GM18858 (cell line): Measurements from ENCODE around the gene MAP4.
"Not testable (repeated sequence)": the region's sequence is repeated elsewhere in the genome, so short reads cannot be mapped to it uniquely, and the experiment has no call there.

Source experiments
- ATAC-seq: cut with Tn5 transposase; IDR thresholded peaks from one replicate; pipeline ENCODE4 v1.9.1; 2021; ENCODE audit not compliant: unreplicated experiment

Gene MAP4

GRCh38 chr3:48016301-48016973, at the start of gene MAP4:
MAP4 (minus strand) TSS chr3:48016416; CDS start chr3:47998860, 17,556 bp downstream.
- ATAC-seq = no peak

DNA sequence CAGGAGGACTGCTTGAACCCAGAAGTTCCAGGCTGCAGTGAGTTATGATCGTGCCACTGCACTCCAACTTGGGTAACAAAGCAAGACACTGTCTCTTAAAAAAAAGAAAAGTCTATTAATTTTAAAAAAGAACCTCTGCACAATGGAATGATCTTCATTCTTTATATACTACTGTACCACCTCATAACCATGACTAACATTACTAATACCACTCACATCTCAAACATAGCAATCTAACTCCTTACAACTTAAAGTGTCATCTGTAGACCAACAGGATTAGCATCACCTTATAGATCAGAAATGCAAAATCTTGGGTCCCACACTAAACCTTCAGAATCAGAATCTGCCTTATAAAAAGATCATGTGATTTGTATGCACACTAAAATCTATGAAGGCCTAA, 48.8 kb upstream of the MAP4 start:
- no peak for ATAC-seq

DNA sequence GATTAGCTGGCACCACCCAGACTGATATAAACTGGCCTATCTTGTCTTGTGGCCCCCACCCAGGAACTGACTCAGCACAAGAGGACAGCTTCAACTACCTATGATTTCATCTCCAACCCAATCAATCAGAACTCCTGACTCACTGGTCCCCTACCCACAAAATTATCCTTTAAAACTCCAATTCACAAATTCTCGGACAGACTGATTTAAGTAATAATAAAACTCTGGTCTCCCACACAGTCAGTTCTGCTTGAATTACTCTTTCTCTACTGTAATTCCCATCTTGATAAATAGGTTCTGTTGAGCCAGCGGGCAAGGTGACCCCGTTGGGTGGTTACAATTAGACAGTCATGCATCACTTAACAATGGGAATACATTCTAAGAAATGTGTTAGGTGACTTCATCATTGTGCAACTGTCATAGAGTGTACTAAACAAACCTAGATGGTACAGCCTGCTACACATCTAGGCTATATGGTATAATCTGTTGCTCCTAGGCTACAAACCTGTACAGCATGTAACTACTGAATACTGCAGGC, 48.1 kb upstream of the MAP4 start:
- ATAC-seq = no peak

GRCh38 chr3:48061586-48061985, 45.4 kb upstream of the MAP4 start:
- not testable (repeated sequence) for ATAC-seq

DNA sequence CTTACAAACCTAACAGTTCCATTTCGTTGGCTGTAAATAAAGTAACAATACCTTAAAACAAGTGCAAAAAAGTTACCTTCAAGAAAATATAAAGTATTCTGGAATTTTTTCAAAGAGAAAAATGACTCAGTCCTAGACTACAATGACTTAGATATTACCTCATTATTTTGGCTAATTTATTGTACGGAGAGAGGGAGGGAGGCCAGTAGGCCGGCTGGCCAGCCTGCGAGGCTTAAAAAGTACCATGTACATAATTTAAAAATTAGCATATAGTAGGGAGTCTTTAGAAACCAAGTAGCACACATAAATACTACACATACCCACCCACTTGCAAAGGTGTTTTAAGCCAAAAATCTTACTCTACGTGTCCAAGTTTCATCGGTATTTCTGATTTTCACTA, 41.9 kb upstream of the MAP4 start:
- no peak for ATAC-seq

DNA sequence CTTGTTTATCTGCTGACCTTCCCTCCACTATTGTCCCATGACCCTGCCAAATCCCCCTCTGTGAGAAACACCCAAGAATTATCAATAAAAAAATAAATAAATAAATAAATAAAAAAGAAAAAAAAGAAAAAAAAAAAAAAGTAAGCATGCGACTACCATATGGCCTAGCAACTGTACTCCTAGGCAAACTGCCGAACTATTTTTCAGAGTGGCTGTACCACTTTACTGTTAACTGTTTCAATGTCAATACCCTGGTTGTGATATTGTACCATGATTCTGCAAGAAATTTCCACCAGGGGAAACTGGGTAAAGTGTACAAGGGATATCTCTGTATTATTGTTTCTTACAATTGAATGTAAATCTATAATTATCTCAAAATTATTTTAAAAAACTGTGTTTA, 41.3 kb upstream of the MAP4 start:
- no peak for ATAC-seq

- no peak for ATAC-seq
These were observed 31.7 kb upstream of the MAP4 start for GRCh38 chr3:48047841-48048464.

GRCh38 chr3:48042071-48042760, 26.0 kb upstream of the MAP4 start:
- ATAC-seq = no peak

- ATAC-seq = no peak
These were observed 23.4 kb upstream of the MAP4 start for GRCh38 chr3:48039487-48040190.

- no peak for ATAC-seq
These were observed 22.8 kb upstream of the MAP4 start for GRCh38 chr3:48038971-48039481.

DNA sequence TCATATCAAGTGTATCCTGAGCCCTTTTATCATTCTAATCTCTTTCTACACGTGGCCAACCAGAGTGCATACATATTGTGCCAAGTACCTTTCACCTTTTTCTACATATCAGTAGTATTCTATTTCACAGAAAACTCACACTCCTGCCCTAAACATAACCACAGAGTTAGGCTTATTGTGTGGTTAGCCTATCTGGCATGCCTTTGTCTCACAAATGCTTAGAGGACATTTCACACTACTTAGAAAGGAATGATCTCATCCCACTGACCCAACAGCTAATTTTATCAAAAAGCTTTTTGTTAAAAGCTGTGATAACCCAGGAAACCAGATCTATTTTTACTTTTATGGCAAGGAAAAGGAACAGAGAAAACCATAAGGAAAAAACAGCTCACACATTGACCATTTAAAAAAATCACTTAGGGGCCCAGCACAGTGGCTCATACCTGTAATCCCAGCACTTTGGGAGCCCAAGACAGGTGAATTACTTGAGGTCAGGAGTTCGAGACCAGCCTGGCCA, 17.8 kb upstream of the MAP4 start:
- ATAC-seq = no peak

GRCh38 chr3:48030188-48030587, 14.0 kb upstream of the MAP4 start:
- ATAC-seq = no peak

DNA sequence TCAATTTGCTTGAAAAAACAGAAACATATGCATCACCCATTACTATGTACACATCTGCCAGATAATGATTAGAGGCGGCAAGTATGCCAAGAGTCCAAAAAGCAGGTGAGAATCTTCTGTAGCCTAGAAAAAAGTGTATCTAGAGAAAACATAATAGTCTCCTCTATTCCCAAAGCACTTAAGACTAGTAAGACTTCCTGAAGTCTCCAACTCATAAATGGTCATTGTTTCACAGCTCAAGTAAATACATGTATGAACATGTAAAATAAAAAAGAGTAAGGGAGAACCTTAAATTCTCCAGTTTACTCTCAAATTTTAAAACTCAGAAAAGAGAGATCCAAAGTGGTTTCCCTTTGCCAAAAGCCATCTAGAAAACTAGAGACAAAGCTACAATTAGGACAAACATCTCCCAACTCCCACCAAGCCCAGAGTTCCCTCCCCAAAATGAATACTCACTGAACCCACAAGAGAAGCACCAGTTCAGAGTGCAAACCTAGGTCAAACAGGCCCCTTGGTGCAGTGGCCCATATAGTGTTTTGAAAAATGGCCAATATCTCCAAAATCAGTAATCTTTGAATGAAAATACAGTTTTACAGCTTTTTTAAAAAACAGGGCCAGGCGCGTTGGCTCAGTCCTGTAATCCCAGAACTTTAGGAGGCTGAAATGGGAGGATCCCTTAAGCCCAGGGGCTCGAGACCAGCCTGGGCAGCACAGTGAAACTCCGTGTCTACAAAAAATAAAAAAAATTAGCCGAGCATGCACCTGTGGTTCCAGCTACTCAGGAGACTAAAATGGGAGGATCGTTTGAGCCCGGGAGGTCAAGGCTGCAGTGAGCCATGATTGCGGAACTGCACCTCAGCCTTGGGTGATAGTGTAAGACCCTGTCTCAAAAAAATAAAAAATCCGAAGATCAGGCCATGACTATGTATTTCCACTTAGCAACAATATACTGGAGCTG, 11.0 kb upstream of the MAP4 start:
- no peak for ATAC-seq

DNA sequence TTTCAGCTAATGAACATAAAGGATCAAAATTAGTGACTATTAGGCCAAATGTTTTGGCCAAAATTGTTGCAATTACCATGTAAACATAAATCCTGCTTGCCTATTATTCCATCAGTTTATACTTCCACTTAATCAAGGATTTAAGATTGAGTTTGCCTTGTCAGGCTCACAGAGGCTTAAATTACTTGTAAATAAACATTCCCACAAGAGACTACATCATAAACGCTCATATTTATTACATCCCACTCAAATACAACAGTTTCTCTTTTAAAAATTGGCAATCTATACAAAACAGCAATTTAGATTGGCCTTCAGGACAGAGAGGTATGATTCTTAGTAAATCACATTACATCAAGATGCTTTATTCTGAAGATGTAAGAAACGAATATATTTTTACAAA, 9.9 kb upstream of the MAP4 start:
- ATAC-seq = no peak

DNA sequence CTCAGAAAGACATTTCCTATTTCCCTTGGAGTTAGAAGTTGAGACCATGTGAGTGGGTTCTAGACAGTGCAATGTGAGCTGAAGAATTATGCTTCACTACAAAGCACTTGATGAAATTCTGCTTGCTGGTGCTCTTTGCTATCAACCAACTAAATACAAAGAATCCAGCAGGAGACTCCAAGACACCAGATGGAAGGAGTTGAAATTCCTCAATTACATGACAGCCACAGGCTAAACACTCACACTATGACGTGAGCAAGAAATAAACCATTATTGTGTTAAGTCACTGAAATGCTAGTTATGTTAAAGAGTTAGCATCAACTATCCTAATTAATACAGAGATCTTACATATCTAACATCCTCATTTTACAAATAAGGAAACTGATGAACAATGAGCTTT, 8.2 kb upstream of the MAP4 start:
- no peak for ATAC-seq

DNA sequence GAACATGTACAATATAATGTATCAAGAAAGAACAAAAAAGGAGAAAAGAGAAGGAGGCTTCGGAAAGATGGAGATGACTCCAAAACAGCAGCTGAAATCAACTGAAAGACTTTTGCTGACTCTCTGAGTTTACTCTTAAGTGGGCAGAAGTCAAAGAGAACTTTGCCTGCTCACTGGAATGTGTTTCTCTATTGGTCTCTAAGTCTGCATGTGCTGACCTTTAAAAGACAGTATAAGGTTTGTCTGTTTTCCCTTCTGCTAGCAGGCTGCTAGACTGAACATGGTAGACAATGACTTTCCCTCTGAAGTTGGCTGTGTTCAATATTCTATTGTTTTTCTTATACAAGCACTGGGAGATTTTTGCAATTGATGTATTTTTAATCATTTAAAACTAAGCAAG, 7.2 kb upstream of the MAP4 start:
- ATAC-seq = no peak

DNA sequence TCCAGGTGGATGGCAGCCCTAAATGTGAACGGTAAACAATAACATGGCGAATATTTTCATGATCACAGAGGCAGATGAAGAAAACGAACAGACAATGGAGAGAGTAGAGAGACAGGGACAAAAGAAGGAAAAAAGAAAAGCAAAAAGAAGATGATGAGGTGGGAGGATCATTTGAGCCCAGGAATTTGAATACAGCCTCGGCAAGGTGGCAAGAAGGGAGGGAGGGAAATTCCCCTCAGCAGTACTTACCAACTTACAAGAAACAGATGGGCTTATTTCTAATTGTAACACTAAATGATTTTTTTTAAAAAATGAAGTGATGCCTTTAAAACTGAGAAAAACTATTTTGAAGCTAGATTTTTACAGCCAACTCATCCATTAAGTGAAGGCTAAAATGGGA, 6.0 kb upstream of the MAP4 start:
- ATAC-seq = no peak

DNA sequence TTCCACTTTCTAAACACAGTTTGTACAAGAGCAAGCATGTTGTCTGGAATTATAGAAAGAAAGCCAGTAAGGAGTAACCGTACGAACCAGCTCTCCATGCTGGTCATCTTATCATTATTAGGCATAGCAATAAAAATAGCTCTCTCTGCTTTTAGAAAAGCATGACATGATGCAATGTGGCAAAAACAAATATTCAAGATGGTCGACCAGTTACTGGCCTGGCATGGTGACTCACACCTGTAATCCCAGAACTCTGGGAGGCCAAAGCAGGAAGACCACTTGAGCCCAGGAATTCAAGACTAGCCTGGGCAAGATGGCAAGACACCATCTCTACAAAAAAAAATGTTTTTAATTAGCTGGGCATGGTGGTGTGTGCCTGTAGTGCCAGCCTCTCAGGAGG, 2.6 kb upstream of the MAP4 start:
- no peak for ATAC-seq

DNA sequence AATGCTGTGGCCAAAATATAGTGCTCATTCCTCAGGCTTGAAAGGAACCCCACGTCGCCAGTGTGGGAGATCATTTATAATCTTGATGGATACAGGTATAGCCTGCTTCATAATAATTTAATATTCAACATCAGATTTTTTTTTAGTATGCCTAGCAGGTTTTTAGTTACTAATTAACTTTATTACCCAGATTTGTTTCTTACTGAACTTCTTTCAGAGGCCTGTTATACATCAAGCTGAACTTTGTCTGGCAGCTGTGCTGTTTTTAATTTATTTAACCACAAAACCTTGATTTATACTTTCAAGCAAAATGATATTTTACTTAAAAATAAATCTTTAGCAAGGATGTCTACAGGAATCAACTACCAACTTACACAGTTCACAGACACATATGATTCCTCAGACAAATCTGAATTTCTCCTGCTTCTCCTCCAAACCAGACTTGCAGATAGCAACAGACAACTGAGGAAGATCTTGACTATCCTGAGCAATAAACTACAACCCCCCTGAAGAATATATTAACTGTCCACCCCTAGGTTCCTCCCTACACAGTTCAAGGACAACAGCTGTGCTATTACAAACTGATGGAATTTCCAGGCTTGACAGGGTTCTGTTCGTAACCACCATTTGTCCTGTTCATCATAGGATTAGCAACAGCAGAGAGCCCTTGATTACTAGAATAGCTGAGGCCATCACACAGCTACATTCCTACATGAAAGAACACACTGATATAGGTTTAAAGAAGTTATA, 610 bp downstream of the MAP4 start:
- ATAC-seq = no peak
